Right atrium auricular region (tissue), 2 donors: ENCODE results near the gene ZCCHC17. TPM values are rescaled to one million over a fixed set of nuclear protein-coding genes. Genes with fewer than 3 reads are reported as not detected.

Source experiments
- DNase-seq: peaks from one replicate; pipeline ENCODE4 v3.0.0-alpha.2; 2019; ENCODE audit warnings: low spot score
- H3K27ac ChIP-seq, 2 donors: fragments of 200-600 bp; sonication (generic); 1 replicate in 1 of 2; 2 replicates in 1 of 2; pipeline ENCODE4 v1.5.1; 2016 to 2019
- H3K27me3 ChIP-seq, 2 donors: fragments of 200-600 bp; sonication (generic); one replicate each; pipeline versions ENCODE4 v1.5.1 to v1.6.0; 2017 to 2019
- H3K36me3 ChIP-seq: fragments of 200-600 bp; sonication (generic); one replicate; pipeline ENCODE4 v1.5.1; 2016
- H3K4me1 ChIP-seq, 2 donors: fragments of 200-600 bp; sonication (generic); one replicate each; pipeline versions ENCODE4 v1.5.1 to v1.6.0; 2017 to 2019
- H3K4me3 ChIP-seq, 2 donors: fragments of 200-600 bp; sonication (generic); 1 replicate in 1 of 2; 2 replicates in 1 of 2; pipeline ENCODE4 v1.5.1; 2017 to 2019; ENCODE audit warnings: mild to moderate bottlenecking in 1 of 2, moderate library complexity in 1 of 2
- H3K9me3 ChIP-seq, 2 donors: fragments of 200-600 bp; sonication (generic); one replicate each; pipeline ENCODE4 v1.5.1; 2019
- total RNA-seq, 2 donors: library from RNA; depleted of rRNA; stranded (reverse); fragments of >200 nt; gene quantifications; one replicate each; pipeline ENCODE4 v1.1.0, GENCODE V29; 2016
- TF ChIP-seq, protein P1 (sequence below), 2 donors: fragments of 200-600 bp; sonication (generic); IDR thresholded peaks; one replicate each; pipeline ENCODE4 v1.5.1; 2019; ENCODE audit warnings: antibody characterized with exemption in 2 of 2

Gene ZCCHC17
- total RNA-seq, 2 donors from 2014 or later, result 12.7 to 13.3 TPM

DNA sequence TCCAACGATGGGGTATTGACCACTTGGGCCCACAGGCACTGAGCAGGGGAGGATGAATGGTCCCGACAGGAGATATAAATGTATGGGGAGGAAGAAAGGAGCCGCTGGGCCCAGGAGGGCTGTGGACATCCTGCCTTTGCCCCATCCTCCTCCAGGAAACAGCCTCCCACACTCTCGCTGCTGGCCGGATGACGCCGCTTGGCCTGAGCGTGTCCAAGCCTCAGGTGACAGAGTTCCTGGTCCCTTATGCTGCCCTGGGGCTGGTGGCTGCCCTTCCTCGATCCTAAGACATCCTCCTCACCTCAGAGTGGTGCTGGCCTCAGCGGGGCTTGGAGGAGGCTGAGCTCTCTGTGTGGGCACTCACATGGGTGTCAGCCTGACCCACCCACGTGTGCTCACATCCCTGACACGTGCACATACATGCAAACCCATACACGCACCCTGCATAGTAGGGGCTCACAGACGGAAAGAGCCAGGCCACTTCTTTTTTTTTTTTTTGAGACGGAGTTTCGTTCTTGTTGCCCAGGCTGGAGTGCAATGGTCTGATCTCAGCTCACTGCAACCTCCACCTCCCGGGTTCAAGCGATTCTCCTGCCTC, 110.3 kb downstream of the ZCCHC17 start:
- no peak for DNase-seq
- H3K36me3 ChIP-seq, result no peaks in the 10 kb centered on the region
- no peak overlapping the region for H3K27ac ChIP-seq
- no peaks in the 10 kb centered on the region for H3K4me1 ChIP-seq
- H3K27me3 ChIP-seq, result no peaks in the 10 kb centered on the region
- no peak overlapping the region for H3K4me3 ChIP-seq
- TF ChIP-seq, protein P1, sequence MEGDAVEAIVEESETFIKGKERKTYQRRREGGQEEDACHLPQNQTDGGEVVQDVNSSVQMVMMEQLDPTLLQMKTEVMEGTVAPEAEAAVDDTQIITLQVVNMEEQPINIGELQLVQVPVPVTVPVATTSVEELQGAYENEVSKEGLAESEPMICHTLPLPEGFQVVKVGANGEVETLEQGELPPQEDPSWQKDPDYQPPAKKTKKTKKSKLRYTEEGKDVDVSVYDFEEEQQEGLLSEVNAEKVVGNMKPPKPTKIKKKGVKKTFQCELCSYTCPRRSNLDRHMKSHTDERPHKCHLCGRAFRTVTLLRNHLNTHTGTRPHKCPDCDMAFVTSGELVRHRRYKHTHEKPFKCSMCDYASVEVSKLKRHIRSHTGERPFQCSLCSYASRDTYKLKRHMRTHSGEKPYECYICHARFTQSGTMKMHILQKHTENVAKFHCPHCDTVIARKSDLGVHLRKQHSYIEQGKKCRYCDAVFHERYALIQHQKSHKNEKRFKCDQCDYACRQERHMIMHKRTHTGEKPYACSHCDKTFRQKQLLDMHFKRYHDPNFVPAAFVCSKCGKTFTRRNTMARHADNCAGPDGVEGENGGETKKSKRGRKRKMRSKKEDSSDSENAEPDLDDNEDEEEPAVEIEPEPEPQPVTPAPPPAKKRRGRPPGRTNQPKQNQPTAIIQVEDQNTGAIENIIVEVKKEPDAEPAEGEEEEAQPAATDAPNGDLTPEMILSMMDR (IDR thresholded peaks at IDR 0.05), result no peak
- no peaks in the 10 kb centered on the region for H3K9me3 ChIP-seq

DNA sequence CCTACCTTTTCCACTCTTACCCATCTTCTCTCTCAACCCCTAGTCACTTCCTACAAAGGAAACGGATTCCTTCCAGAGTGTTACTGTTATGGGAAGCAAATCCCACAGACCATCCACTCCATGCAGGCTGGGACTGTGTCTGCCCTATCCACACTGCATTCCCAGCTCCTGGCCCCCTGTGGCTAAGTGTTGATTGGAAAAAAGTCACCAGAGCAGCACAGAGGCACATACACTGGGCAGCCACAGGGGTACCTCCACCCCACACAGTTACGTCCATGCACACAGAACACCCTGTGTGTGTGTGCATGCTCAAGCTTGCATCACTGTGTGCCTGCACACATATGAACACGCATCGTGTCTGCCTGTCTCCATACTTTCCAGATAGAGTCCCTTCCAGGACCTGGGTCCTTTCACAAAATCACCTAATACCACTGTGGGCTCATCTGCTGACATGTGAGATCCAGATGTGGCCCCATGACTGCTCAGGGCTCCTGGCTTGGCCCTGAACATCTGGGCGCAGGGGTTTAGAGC, 112.0 kb downstream of the ZCCHC17 start:
- H3K9me3 ChIP-seq, result no peaks in the 10 kb centered on the region
- H3K4me3 ChIP-seq, result no peak overlapping the region
- no peaks in the 10 kb centered on the region for H3K36me3 ChIP-seq
- H3K4me1 ChIP-seq, result peaks cover 0 to 11% of the 10 kb centered on the region in 2 donors
- DNase-seq, result no peak
- TF ChIP-seq, protein P1 (IDR thresholded peaks at IDR 0.05), result no peak
- H3K27ac ChIP-seq, result no peak overlapping the region
- no peaks in the 10 kb centered on the region for H3K27me3 ChIP-seq

DNA sequence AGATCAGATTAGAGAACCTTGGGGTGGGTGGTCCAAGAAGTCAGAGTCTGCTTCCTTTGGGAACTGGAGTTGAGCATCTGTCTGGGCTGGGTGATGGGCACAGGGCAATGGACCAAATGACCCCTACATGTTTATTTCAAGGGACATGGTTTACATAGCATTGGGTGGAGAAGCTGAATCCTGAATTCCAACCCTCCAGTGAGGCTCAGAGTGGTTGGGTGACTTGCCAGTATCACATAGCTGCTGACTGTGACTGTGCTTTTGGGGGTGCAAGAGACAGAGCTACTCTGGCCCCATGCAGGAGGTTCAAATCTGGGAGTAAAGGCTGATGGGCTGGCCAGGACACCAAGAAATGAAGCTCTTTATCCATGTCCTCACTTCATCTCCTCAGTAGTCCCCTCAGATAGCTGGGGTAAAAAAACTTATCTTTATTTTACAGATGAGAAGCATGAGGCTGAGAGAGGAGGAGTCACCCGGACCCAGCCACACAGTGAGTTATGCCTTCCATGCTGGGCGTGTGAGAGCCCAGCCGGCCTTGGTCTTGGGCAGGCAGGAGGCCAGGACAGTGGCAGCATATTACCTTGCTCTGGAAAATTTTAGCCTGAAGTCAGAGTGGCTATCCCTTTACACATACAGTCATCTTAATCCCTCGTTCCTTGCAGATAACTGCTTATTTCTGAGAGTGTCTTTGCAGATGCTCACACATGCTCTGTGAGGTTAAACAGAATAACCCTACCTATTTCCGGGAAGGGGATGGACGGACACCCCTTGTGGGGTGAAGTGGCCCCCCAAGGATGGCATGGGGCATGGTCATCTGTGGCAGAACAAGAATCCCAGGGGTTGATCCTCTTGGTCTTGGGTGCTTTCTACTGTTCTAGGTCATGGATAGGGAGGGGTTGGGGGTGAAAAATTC, 113.4 kb downstream of the ZCCHC17 start:
- Histone ChIP-seq H3K4me1 (peaks cover 0 to 15% of the 10 kb centered on the region in 2 donors), H3K36me3 (no peaks in the 10 kb centered on the region), H3K27me3 (no peaks in the 10 kb centered on the region), H3K9me3 (no peaks in the 10 kb centered on the region), H3K4me3 (no peak overlapping the region), H3K27ac (no peak overlapping the region)
- DNase-seq, result no peak
- TF ChIP-seq, protein P1 (IDR thresholded peaks at IDR 0.05), result no peak

DNA sequence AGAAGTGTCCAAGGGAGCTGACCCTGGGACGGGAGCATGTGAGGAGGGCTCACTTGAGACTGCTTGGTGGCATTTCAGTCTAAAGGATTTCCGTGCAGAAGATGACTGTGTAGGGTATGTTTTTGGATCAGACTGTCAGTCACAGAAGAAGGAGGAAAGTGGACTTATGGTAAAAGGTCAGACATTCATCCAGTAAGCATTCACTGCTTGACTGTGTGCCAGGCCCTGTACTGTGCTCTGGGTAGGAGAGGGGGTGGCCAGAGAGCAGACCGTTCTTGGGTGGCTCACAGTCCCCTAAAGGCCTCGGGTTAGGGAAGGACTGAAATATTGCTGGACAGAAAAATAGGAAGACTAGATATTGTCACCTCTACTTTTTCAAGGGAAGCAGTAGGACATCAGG, 114.0 kb downstream of the ZCCHC17 start:
- Histone ChIP-seq H3K4me1 (peaks cover 0 to 15% of the 10 kb centered on the region in 2 donors), H3K27me3 (no peaks in the 10 kb centered on the region), H3K9me3 (no peaks in the 10 kb centered on the region), H3K27ac (no peak overlapping the region), H3K4me3 (no peak overlapping the region), H3K36me3 (no peaks in the 10 kb centered on the region)
- TF ChIP-seq, protein P1 (IDR thresholded peaks at IDR 0.05), result no peak
- no peak for DNase-seq

DNA sequence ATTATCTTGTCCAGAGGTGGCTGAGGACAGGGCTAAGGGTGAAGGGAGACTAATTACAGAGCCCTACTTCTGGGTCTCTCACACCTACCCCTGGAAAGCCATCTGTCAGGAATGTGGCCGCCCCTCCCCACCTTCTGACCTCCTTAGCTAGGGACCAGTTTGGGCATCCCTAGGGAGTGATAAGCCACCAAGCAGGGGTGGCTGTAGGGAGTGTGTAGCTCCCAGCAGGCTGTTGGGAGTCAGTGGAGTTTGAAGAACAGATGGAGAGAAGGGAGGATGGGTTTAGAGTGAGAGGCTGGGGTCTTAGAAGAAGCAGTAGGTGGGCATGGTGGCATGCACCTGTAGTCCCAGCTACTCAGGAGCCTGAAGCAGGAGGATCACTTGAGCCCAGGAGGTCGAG, 115.4 kb downstream of the ZCCHC17 start:
- Histone ChIP-seq H3K4me1 (peaks cover 0 to 15% of the 10 kb centered on the region in 2 donors), H3K9me3 (no peaks in the 10 kb centered on the region), H3K4me3 (no peak overlapping the region), H3K36me3 (no peaks in the 10 kb centered on the region), H3K27ac (no peak overlapping the region), H3K27me3 (no peaks in the 10 kb centered on the region)
- TF ChIP-seq, protein P1 (IDR thresholded peaks at IDR 0.05), result no peak
- DNase-seq, result no peak
